HepG2 (cell line): Measurements from ENCODE around the gene ZNF433. TPM values are rescaled to one million over a fixed set of nuclear protein-coding genes. Genes with fewer than 3 reads are reported as not detected.

ENCODE experiments used
- DNMT3B ChIP-seq: conservative IDR thresholded peaks from 2 replicates; pipeline ENCODE4 v1.6.1; 2016; ENCODE audit warnings: missing biosample characterization, control low read depth
- FOXA3 ChIP-seq: IDR thresholded peaks from 2 replicates; pipeline ENCODE4 v1.6.1; 2016; ENCODE audit warnings: missing genetic modification reagents, missing compliant biosample characterization
- GZF1 ChIP-seq: sonication (generic); formaldehyde crosslinking; IDR thresholded peaks from 2 replicates; pipeline ENCODE4 v1.5.1; 2020; ENCODE audit warnings: mild to moderate bottlenecking, missing genetic modification reagents
- HCFC1 ChIP-seq: fragments of 150-350 bp; IDR thresholded peaks from 2 replicates; pipeline ENCODE4 v1.6.1; 2014; ENCODE audit warnings: low read depth, low read length
- PCBP1 ChIP-seq: fragments of 200-400 bp; formaldehyde crosslinking; IDR thresholded peaks from 2 replicates; pipeline ENCODE4 v1.6.1; 2017; ENCODE audit warnings: mild to moderate bottlenecking, low read depth, low read length, borderline replicate concordance
- SRF ChIP-seq: IDR thresholded peaks from 2 replicates; pipeline ENCODE4 v1.6.1; 2011; ENCODE audit warnings: mild to moderate bottlenecking, low read depth, low read length, moderate library complexity
- TBL1XR1 ChIP-seq: fragments of 150-350 bp; IDR thresholded peaks from 2 replicates; pipeline ENCODE4 v1.6.1; 2014; ENCODE audit warnings: borderline replicate concordance, low read length; ENCODE audit not compliant: partially characterized antibody
- YY1 ChIP-seq: IDR thresholded peaks from 2 replicates; pipeline ENCODE4 v1.6.1; 2011; ENCODE audit warnings: low read length, low read depth, moderate library complexity, mild to moderate bottlenecking; ENCODE audit not compliant: insufficient read depth, insufficient replicate concordance
- ZNF12 ChIP-seq: sonication (generic); formaldehyde crosslinking; IDR thresholded peaks from 2 replicates; pipeline ENCODE4 v1.5.0; 2020; ENCODE audit warnings: missing genetic modification reagents
- ZNF180 ChIP-seq: sonication (generic); formaldehyde crosslinking; IDR thresholded peaks from 2 replicates; pipeline ENCODE4 v1.4.0; 2020; ENCODE audit warnings: low read depth, missing genetic modification reagents, borderline replicate concordance
- ZNF20 ChIP-seq: sonication (generic); formaldehyde crosslinking; IDR thresholded peaks from 2 replicates; pipeline ENCODE4 v1.4.0; 2020; ENCODE audit warnings: mild to moderate bottlenecking, moderate library complexity, missing genetic modification reagents
- ZNF484 ChIP-seq: sonication (generic); formaldehyde crosslinking; IDR thresholded peaks from 2 replicates; pipeline ENCODE4 v1.5.1; 2020; ENCODE audit warnings: mild to moderate bottlenecking, low read depth, missing genetic modification reagents, borderline replicate concordance
- ZNF556 ChIP-seq: sonication (generic); formaldehyde crosslinking; IDR thresholded peaks from 2 replicates; pipeline ENCODE4 v1.4.0; 2020; ENCODE audit warnings: mild to moderate bottlenecking, missing genetic modification reagents, borderline replicate concordance
- ZNF782 ChIP-seq: sonication (generic); formaldehyde crosslinking; IDR thresholded peaks from 2 replicates; pipeline ENCODE4 v1.4.0; 2020; ENCODE audit warnings: missing genetic modification reagents, mild to moderate bottlenecking, borderline replicate concordance
- ZNF800 ChIP-seq: sonication (generic); formaldehyde crosslinking; IDR thresholded peaks from 2 replicates; pipeline ENCODE4 v1.4.0; 2020; ENCODE audit warnings: missing genetic modification reagents
- polyA plus RNA-seq, 8 experiments: library from polyadenylated mRNA; depleted of rRNA in 3 of 8; stranded (reverse) in 7 of 8; unstranded in 1 of 8; fragments of >200 nt; fragmentation: Illumina TruSeq in 4 of 8; extraction: Trizol in 4 of 8; gene quantifications; 2 replicates each; pipeline versions ENCODE4 v1.2.1 to v1.2.3, GENCODE V29; 2011 to 2016; ENCODE audit warnings: low read depth in 4 of 8, missing spikeins in 1 of 8, mixed read lengths in 1 of 8; ENCODE audit not compliant: insufficient read depth in 1 of 8
- total RNA-seq, 5 experiments: library from RNA; depleted of rRNA; stranded (reverse); fragments of >200 nt; fragmentation: Illumina TruSeq; extraction: Trizol; gene quantifications; 2 replicates each; pipeline ENCODE4 v1.2.3, GENCODE V29; 2016; ENCODE audit warnings: low read depth in 1 of 5
- TF ChIP-seq, protein P1 (sequence below): sonication (generic); formaldehyde crosslinking; IDR thresholded peaks from 2 replicates; pipeline ENCODE4 v1.4.0; 2020; ENCODE audit warnings: missing genetic modification reagents
- TF ChIP-seq, protein P2 (sequence below): sonication (generic); formaldehyde crosslinking; IDR thresholded peaks from 2 replicates; pipeline ENCODE4 v1.4.0; 2020; ENCODE audit warnings: missing genetic modification reagents, borderline replicate concordance

The ZNF433 gene
- total and polyA plus RNA-seq, 2 of the 13 experiments (the other 11 are each of a cell fraction or from before 2014, with no cell fraction given): 1.8 to 4.9 TPM

DNA sequence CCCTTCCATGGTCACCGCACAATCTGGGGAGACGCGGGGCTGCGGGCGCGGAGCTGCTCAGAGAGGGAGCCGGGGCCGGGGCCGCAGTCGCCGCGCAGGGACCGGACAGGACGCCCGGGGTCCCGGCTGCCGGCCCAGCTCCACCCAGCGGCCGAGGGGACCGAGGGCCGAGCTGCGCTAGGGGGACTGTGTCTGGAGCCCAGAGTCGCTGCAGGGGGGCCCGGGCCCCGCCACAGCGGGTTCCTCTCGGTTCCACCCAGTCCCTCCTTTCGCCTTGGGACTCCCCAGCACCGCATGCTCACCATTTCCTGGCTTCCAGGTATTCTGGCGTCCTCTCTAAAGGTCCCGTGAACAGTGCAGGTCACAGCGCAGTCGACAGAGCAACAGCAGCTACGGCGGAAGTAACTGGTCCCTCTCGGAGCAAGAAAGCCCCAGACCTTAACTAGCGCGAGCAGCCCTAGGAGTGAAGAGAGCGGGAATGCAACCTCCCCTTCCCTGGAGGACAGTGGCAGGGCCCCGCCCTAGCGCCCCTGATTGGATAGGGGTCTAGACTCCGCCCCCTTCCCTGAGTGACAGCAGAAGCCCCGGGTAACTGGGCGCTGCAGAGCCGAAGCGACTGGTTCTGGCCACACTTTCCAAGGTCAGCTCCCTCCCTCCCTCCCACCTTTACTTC, 17.2 kb upstream of the ZNF433 start, which contains the start of gene ZNF878 (continued):
- no peak for TF ChIP-seq SRF
- TF ChIP-seq PCBP1: 0 out of 2 replicates have a peak, but pooled peaks have one; percentile 29
- TF ChIP-seq, protein P1, sequence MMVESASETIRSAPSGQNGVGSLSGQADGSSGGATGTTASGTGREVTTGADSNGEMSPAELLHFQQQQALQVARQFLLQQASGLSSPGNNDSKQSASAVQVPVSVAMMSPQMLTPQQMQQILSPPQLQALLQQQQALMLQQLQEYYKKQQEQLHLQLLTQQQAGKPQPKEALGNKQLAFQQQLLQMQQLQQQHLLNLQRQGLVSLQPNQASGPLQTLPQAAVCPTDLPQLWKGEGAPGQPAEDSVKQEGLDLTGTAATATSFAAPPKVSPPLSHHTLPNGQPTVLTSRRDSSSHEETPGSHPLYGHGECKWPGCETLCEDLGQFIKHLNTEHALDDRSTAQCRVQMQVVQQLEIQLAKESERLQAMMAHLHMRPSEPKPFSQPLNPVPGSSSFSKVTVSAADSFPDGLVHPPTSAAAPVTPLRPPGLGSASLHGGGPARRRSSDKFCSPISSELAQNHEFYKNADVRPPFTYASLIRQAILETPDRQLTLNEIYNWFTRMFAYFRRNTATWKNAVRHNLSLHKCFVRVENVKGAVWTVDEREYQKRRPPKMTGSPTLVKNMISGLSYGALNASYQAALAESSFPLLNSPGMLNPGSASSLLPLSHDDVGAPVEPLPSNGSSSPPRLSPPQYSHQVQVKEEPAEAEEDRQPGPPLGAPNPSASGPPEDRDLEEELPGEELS (CRISPR knock-in tag): peak; percentile 35
- TF ChIP-seq YY1: no peak
- peak; percentile 74; the same call in 1 of the 2 replicates for TF ChIP-seq ZNF800 (CRISPR knock-in tag)
- 0 out of 2 replicates have a peak, but pooled peaks have one; percentile 27 for TF ChIP-seq ZNF12 (CRISPR knock-in tag)
- TF ChIP-seq ZNF180 (CRISPR knock-in tag): 0 out of 2 replicates have a peak, but pooled peaks have one; percentile 55
- no peak for TF ChIP-seq ZNF20 (CRISPR knock-in tag)
- TF ChIP-seq DNMT3B (CRISPR knock-in tag): peak; percentile 87; the same call in 1 of the 2 replicates
- TF ChIP-seq GZF1 (CRISPR knock-in tag): peak; percentile 87
- 0 out of 2 replicates have a peak, but pooled peaks have one; percentile 45 for TF ChIP-seq ZNF556 (CRISPR knock-in tag)
- peak; percentile 50; the same call in 1 of the 2 replicates for TF ChIP-seq ZNF782 (CRISPR knock-in tag)
- TF ChIP-seq ZNF484 (CRISPR knock-in tag): no peak; the same call in 1 of the 2 replicates
- no peak for TF ChIP-seq HCFC1
- peak; percentile 64 for TF ChIP-seq FOXA3 (CRISPR knock-in tag)
- peak; percentile 34 for TF ChIP-seq TBL1XR1
- TF ChIP-seq, protein P2, sequence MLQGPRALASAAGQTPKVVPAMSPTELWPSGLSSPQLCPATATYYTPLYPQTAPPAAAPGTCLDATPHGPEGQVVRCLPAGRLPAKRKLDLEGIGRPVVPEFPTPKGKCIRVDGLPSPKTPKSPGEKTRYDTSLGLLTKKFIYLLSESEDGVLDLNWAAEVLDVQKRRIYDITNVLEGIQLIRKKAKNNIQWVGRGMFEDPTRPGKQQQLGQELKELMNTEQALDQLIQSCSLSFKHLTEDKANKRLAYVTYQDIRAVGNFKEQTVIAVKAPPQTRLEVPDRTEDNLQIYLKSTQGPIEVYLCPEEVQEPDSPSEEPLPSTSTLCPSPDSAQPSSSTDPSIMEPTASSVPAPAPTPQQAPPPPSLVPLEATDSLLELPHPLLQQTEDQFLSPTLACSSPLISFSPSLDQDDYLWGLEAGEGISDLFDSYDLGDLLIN (CRISPR knock-in tag): 0 out of 2 replicates have a peak, but pooled peaks have one; percentile 14
